Measurements from ENCODE around the gene TEAD4.

TEAD4 gene

DNA sequence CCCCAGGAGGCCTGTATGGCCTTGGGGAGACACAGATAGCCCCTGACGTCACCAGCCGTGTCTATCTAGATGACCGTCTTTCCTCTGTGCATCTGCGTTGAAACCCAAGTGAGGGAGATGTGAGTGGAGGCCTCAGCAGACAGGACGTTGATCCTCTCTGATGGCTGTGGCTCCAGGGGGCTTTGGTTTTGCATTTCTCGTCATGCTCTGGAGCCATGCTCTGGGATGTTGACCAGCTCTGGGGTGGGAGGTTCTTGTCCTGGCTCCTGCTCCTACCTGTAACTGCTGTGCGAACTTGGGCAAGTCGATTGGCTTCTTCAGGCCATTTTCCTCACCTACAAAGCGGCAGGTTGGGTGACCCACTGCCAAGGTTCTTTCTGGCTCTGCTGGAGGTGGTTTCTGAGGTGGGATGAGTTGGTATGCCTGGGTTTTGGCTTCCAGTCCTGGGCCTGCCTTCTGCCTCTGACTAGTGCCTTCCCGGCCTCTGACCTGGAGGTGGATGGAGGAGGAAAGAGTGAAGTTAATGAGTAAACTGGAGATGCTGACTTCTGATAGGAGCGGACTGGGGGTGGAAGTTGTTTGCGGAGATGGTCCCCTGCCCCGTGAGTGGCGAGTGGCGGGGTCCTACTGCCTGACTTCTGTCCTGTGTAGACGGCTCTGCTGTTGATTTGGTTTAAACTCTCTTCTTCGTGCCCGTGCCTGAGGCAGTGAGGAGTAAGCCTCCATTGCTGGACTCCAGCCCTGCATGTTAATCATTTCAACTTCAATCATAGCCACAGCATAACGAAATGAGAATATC lies 126.3 kb downstream of the TEAD4 start:
- DNase-seq, result no peak

- DNase-seq, result no peak
Observed at GRCh38 chr12:3086211-3086610, 127.0 kb downstream of the TEAD4 start.

GRCh38 chr12:3086729-3087323 lies 127.6 kb downstream of the TEAD4 start:
- no peak for DNase-seq

DNA sequence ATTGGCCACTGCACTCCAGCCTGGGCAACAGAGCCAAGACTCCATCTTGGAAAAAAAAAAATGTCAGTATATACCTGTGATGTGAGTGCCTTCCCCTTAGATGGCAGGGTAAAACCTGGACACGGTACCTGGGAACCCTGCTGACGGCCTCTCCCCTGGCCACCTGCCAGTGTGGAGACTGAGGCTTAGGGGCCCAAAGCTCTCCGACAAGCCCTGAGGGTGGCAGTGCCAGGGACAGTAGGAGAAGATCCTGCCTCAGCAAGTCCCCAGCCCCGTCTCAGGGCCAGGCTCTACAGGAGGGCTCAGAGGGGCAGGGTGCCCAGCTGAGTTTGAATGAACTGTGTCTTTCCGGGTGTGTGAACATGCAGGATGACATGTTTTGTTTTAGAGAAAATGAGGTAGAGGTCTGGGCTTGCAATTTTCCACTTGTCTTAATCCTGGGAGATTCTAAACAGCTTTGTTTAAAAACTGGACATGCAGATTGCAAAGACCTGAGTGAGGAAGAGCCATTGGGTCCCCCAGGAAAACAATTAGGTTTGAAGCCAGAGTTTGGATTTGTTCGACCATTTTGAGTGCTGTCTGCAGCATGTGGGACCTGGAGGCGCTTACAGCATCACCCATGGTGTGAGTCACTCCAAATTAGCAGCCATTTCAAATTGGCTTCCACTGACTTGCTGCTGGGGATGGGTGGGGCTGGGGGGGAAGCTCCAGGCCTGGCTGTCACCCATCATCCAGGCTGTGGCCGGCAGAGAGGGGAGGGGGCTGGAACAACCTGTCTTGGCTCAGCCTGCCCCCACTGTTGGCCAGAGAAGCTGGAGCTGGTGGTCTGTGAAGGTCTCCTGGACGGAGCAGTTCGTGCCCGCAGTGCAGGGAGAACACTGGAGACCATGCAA lies 128.8 kb downstream of the TEAD4 start:
- DNase-seq, result no peak

- DNase-seq, result no peak
Observed at GRCh38 chr12:3089588-3089987, 130.4 kb downstream of the TEAD4 start.

All from NCI-H187 (cell line).